ENCODE measurements around the gene TCAF1.
"Not testable (repeated sequence)": the region's sequence is repeated elsewhere in the genome, so short reads cannot be mapped to it uniquely, and the experiment has no call there.

TCAF1 gene

DNA sequence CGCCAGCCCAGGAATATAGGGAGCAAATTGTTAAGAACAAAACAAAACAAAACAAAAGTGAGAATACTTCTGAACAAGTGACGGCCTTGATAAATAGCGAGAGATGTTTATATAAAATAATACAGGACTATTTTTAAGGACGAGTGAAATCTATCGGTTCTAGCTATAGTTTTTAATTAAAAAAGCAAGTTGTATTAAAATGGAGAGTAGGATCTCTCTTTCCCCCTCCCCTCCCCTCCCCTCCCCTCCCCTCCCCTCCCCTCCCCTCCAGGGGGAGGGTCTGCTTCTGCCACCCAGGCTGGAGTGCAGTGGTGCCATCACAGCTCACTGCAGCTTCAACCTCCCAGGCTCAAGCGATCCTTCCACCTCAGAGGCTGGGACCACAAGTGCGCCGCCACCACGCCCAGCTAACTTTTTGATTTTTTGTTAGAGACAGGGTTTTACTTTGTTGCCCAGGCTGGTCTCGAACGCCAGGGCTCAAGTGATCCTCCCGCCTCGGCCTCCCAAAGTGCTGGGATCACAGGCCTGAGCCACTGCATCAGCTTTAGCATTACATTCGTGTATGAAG, 440 bp upstream of the TCAF1 start:
- no peak for DNase-seq (ENCODE audit: low spot score)

DNA sequence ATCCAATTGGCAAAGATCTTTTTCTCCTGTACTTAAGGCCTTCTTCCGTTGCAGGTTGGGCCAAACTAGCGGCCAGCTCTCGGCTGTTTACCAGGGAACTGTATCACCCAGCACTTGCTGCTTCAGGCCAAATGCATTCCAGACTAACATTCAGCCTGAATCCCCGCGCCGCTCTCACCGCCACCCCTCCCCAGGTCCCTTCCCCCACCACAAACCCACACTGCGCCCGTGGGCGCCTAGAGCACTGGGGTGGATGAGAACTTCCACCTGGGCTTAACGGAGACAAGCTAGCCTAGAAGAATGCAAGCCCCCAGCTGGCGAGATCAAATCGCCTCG, 676 bp downstream of the TCAF1 start:
- peak; percentile 38 for DNase-seq (ENCODE audit: low spot score)

DNA sequence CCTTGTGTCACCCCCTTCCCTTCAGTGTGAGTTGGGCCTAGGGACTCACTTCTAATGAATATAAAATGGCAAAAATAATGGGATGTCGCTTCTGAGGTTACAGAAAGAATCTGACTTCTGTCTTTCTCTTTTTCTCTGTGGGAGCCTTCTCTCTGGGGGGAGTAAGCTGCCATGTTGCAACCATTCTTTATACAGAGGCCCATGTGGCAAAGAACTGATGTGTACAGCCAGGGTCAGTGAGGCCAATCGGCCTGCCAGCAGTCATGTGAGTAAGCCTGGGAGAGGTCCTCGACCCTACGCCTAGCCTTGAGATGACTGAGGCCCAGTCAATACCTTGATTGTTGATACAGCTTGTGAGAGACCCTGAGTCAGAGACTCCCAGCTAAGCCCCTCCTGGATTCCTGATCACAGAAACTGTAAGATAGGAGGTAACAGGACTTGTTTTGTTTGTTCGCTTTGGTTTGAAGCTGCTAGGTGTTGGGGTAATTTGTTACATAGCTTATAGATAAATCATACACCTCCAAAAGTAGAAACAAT, 1.7 kb downstream of the TCAF1 start:
- no peak for DNase-seq (ENCODE audit: low spot score)

DNA sequence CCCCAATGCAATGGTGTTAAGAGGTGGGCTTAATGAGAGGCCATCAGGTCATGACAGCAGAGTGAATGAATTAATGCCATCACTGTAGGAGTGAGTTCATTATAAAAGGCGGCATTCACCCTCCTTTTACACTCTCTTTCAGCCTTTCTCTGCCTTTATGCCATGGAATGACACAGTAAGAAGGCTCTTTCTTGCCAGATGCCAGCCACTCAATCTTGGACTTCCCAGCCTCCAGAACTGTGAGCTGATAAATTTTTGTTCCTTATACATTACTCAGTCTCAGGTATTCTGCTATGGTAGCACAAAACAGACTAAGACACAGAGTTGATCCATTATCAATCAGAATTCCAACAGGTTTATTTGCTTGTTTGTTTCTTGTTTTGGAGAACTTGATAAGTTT, 3.2 kb downstream of the TCAF1 start:
- no peak for DNase-seq (ENCODE audit: low spot score)

DNA sequence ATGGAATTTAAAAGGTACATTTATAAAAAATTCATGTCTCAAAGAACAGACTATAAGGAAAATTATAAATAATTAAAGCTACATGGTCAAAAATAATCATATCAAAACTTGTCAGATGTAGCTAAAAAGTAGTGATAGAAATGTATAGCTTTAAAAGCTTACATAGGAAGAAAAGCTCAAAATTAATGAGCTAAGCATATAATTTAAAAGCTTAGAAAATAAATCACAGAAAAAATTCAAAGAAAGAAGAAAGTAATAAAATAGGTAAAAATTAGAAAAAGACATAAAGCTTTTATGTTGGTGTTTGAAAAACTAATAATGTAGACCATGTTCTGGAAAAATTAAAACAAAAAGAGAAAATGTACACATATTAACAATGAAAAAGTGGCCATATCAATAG, 5.3 kb downstream of the TCAF1 start:
- no peak for DNase-seq (ENCODE audit: low spot score)

DNA sequence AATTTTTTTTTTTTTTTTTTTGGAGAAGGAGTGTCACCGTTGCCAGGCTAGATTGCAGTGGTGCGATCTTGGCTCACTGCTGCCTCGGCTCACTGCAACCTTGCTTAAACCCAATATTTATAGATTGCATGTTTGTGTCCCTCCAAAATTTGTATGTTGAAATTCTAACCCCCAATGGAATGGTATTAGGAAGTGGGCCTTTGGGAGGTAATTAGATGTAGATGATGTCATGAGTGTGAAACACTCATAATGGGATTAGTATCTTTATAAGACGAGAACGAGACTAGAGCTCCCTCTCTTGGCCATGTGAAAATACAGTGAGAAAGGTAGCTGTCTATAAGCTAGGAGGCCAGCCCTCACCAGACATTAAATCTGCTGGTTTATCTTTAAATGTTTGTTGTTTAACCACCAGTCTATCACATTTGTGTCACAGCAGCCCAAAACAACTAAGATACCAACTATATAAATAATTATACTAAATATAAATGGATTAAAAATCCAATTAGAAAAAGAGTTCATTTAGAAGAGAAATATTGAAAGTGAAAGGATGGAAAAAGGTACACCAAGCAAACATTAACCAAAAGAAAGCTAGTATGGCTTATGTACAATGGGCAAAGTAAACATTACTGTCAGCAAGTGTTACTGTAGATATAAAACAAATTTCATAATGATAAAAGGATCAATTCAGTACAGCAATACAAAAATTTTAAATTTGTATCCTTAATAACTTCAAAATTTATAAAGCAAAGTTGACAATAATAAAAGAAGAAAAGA, 9.3 kb downstream of the TCAF1 start:
- DNase-seq (ENCODE audit: low spot score), result no peak

DNA sequence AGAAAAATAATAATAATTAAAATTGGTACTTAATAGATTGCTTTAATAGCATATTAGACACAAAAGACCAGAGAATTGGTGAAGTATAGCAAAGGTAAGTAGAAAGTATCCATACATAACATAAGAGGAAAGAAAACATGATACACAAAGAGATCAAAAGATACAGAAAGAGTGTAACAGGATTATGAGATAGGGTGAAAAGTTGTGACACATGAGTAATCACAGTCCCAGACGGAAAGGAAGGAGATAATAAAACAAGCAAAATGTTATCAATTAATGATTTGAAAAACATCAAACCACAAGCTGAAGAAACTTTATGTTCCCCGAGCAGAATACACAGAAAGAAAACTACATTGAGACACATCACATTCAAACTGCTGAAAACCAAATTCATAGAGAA, 10.5 kb downstream of the TCAF1 start:
- no peak for DNase-seq (ENCODE audit: low spot score)

DNA sequence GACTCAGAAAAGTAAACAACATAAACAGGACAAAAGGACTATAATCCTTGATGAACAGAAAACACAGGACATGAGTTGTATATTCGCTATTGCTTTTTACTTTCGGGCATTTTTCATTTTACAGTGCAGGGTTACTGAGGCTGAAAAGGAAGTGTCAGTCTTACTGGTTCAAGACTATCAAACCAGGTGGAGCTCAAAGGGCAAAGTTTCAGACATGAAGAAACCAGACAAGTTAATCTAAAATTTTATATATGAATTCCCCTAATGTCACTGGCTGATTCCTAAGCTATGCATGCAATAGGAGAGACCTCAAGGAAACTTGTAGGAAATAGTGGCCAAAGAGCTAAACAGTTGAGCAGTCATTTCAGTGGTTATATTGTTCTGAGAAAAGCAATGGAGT, 11.4 kb downstream of the TCAF1 start:
- no peak for DNase-seq (ENCODE audit: low spot score)

DNA sequence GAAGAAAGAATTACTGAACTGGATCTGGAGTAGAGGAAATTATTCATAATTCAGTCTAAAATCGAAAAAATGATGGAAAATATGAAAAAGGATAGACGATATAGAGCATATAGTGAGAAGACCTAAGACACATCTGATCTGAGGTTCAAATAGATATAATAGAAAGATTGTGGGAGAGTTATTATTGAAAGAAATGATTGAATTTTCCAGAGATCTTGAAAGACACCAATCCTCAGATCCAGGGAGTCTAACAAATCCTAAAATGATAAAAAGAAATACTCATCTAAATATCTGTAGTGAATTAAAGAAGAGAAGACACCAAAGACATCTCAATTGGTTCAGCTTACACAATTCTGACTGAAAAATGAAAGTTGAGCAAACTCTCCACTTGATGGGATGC, 12.9 kb downstream of the TCAF1 start:
- DNase-seq (ENCODE audit: low spot score), result no peak

DNA sequence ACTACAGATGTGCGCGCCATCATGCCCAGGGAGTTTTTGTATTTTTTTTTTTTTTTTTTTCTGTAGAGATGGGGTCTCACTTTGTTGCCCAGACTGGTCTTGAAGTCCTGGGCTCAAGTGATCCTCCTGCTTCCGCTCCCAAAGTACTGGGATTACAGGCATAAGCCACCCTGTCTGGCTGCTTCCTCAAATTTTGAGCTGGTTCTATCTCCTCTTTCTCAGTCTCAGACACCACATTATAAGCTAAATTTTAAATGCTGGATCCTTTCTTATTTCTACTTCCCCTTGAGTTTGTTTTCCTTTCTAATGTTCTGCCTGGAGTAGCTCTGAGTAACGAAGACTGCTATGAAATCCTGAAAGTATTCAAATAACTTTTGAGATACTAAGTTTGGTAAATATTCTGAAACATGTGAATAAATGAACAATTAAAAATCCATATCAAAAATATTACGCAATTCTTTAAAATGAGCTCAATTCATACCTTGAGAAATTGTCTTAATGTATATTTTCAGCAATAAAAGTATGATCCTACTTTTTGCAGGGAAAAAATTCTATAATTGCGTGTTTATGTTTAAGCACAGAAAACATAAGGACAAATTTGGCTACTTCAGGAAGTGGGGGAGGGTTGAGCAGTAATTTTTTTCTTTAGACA, 15.0 kb downstream of the TCAF1 start:
- no peak for DNase-seq (ENCODE audit: low spot score)

DNA sequence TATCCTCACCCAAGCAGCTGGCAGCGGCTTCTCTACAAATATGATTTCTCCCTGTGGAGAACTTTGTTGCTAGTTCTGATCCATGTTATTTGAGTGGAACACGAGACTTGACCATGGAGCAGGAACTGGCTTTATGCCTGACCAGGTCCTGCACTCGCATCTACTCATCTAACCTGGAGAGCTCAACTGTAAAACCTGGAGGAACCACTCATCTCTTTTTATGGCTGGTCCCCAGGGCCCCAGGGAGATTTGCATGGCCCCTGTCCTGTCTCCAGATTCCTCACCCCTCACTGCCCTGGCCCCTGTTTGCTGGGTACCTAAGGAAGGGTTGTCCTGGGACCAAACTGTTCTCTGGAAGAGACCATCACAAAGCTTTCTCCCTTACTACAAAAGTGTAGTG, 16.0 kb downstream of the TCAF1 start:
- no peak for DNase-seq (ENCODE audit: low spot score)

DNA sequence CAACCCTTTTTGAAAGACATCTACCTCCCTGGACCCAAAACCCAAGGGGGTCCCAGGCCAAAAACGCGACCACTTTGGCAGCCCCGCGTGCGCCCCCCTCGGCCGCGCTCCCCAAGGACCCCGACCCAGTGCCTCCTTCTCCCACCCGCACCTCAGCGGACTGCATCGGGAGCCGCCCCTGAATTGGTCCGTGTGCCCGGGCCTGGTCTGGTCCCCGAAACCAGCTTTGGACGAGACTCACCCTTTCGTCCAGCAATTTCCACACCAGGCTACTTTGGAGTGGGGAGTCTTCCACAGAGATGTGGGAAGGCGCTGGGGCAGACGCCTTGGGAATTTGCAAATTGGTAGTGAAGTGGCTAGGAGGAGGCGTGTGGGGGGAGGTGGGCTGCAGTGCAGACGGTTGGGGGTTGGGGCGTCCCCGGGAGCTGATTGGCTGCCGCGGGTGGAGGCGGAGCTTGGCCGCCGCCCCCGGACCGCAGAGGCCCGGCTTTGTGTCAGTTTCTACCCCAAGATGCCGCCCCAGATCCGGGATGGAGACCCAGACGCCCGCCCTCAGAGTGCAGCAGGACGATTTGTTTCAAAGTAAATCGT, 16.9 kb downstream of the TCAF1 start:
- DNase-seq (ENCODE audit: low spot score), result peak; percentile 95

DNA sequence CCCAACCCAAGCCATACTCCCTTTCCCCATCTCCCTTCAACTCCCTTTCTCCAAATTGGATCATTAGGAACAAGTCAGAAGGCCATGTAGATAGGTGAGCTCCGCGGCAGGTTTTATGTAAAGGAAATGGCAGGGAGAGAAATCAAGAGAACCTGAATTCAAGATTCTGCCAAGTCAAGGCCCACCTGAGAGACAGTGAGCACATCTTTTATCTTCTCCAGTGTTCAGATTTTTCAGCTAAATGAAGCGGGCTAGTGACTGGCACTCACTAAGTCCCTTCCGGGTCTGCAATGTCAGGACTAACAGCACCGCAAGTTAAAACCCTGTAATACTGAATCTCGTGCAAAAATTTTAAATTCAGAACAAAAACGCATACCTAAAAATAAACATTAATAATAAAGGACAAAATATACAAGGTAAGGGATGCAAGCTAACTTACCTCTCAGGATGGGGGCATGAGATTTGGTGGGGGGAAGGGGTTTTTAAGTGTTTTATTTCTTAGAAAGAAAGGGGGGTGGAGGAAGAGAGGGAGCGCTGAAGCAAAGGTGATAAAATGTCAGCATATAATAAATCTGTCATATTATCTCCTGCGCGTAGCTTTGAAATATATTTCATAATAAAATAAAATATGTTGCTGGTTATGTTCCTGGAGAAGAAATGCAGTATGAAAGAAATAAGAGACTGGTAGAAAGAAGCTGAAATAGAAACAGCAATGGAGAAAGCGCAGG, 17.6 kb downstream of the TCAF1 start:
- DNase-seq (ENCODE audit: low spot score), result no peak

DNA sequence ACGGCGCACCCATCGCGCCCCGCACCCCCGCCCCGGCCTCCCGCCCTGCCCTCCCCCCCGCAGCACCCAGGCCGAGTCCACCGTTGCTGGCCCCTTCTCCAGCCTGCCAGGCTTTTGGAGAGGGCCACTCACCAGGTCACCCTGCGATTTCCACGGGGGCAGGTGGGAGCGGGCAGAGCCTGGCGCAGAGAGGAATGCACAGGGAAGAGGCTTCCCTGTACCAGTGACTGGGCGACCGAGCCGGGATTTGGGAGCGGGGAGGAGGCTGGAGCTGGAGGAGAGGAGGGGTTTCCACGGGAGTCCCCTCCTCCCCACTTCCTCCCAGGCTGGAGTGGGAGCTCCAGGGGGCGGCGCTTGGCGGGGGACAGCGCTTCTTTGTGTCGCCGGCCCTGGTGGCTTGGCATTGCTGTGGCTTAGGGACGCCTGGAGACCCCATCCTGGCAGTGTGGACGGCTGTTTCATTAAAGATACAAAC, 19.3 kb downstream of the TCAF1 start:
- peak; percentile 77 for DNase-seq (ENCODE audit: low spot score)

DNA sequence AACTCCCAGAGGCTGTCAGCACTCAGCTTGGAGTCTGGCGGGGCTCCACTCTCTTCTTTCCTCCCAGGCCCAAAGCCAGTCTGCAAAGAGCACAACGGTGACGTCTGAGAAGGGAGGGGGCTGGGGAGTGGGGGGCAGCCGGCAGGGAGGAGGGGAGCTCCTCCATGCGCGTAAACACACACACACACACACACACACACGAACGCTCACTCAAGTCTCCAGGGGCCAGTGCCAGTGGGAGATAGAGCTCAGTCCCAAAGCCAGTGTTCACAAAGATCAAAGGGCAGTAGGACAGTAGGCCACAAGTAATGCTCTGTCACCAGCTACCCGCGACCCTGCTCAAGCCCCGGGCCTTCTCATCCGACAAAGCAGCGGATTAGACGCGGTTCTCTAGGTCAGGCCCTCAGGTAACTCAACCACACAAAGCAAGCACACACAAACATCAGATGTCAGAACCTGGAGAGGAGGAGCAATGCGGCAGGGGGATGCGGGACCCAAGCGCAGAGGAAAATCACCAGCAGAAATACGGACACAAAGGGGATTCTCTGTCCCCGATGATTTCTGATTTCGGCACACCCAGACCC, 19.9 kb downstream of the TCAF1 start:
- peak; percentile 46 for DNase-seq (ENCODE audit: low spot score)

DNA sequence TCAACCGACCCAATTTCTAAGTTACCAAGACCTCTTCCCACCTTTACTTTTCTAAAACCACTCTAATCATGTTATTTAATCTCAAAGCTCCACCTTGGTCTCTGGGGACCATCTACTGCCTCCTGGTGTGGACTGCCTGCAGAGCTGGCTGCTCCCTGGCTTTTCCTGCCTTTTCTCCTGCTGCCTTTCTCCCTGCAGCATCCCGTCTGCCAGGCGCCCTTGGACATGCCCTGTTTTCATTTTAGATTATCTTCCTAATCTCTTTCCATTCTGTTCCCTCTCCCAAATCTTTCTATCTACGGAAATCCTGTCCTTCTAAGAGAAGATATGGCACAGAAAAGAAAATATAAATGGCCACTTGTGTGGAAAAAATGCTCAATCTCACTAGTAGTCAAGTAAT, 23.1 kb downstream of the TCAF1 start:
- no peak for DNase-seq (ENCODE audit: low spot score)

DNA sequence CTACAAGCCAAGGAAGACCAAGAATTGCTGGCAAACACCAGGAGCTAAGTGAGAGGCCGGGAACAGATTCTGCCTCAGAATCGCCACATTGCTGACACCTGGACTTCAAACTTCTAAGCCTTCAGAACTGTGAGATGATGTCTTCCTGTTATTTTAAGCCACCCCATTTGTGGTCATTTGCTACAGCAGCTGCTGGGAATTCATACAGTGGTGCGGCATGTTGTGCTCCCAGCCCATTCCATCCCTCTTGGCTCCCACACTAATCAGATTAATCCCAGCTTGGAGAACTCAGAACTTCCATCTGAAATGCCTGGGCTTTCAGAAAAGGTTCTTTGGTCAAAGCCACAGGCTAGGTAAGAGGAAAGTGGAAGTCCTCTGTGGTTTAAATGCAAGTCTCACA, 24.9 kb downstream of the TCAF1 start:
- DNase-seq (ENCODE audit: low spot score), result no peak

DNA sequence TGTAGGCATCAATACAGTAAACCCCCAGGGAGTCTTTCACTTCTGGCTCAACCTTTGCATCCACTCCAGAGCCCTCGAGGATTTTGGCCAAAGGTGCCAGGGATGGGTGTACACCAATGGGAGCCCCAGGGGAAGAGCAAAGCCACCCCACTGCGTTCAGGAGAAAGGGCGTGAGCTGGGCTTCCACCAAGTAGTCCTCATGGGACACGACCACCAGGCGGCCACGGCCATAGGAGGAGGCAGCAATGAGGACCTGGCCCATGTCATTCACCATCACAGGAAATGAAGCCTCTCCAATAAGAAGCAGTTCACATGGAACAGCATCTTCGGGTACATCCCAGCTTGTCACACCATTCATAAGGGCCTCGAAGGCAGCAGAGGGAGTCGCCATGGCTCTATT, 25.8 kb downstream of the TCAF1 start:
- no peak for DNase-seq (ENCODE audit: low spot score)

DNA sequence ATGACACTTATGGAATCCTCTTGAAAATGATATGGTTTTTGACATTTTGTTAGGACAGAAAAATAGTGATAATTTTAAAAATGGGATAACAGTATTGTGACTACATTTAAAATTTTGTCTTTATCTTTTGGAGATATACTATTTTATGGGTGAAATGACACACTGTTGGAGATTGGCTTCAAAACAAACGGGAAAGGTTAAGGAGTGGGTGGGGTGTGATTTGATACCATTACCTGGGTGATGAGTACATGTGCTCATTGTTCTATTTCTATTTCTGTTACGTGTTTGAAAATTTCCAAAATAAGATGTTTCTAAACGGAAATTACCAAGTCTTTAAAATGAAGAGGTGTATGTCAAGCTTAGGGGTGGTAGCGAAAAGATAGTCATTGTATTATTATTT, 28.7 kb downstream of the TCAF1 start:
- not testable (repeated sequence) for DNase-seq (ENCODE audit: low spot score)

DNA sequence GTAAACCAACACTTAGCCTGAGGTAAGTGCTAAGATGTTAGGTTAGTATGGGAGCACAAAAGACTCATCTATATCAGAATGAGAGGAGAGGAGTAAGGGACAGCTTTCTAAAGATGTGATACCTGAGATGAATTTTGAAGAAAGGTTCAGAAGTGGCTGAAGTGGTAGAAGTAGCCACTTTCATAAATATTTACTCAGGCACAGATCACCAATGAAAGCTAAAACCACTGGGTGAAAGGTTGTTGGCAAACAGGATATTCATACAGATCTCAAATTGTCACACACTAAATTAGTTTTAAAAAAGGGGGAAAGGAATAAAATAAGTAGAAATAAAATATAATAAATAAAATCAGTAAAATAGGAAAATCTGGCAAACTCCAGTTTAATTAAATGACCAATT, 30.4 kb downstream of the TCAF1 start:
- DNase-seq (ENCODE audit: low spot score), result not testable (repeated sequence)

DNA sequence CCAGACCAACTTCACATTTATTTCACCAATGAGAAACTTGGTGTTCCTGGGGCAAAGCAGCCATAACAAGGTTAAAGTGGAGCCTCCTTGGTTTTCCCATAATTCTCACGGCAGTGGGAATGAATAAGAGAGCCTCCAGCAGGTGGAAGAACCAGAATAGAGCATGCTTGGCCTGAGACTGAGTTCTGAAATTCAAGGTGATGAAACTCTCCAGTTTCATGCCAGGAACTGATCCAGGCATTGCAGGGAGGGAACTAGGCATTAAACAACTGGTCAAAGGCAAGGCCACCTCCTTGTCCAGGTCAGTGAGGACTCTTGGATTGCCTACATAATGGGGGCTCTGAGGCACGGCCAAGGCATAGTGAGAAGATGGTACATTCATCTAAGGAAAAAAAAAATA, 44.0 kb downstream of the TCAF1 start:
- DNase-seq (ENCODE audit: low spot score), result not testable (repeated sequence)

DNA sequence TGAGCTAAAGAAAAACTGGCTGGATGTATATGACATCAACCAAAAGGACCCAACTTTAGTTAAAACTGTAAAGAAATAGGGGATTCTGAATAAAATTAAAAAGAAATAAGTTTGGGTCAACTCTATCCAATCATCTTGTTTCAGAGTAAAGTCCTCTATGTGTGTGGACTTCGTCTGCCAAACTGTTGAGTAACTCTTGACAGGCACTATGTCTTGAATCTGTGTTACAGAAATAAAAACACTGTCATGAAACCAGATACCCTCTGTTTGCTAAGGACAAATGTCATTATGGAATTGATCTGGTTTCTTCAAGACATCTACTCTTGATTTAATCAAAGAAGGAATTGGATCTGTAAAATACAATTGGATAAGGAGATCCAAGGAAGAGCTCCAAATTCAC, 46.5 kb downstream of the TCAF1 start:
- DNase-seq (ENCODE audit: low spot score), result not testable (repeated sequence)

Data from AG08396 (cell line).